Lower leg skin (tissue), 3 donors: Measurements from ENCODE around the gene UBE2J2.

ENCODE experiments used
- CTCF ChIP-seq, 3 donors: fragments of 450-650 bp; IDR thresholded peaks; one replicate each; pipeline ENCODE4 v1.5.1; 2016; ENCODE audit warnings: antibody characterized with exemption in 3 of 3, mild to moderate bottlenecking in 3 of 3, moderate library complexity in 2 of 3
- POLR2A ChIP-seq, 2 donors: fragments of 450-650 bp; IDR thresholded peaks; one replicate each; pipeline ENCODE4 v1.6.1; 2016 to 2017; ENCODE audit warnings: antibody characterized with exemption in 2 of 2, mild to moderate bottlenecking in 1 of 2, moderate library complexity in 1 of 2

- no peak for TF ChIP-seq CTCF (IDR thresholded peaks at IDR 0.05)
- no peak for TF ChIP-seq POLR2A (IDR thresholded peaks at IDR 0.05)
Observed at GRCh38 chr1:1250786-1251284, 22.8 kb downstream of the UBE2J2 start.
